LoVo (cell line): ENCODE results near the gene CBFA2T2.

Experiments
- DNase-seq: peaks from one replicate; pipeline ENCODE4 v3.0.0-alpha.2; 2016; ENCODE audit warnings: low spot score

The CBFA2T2 gene

DNA sequence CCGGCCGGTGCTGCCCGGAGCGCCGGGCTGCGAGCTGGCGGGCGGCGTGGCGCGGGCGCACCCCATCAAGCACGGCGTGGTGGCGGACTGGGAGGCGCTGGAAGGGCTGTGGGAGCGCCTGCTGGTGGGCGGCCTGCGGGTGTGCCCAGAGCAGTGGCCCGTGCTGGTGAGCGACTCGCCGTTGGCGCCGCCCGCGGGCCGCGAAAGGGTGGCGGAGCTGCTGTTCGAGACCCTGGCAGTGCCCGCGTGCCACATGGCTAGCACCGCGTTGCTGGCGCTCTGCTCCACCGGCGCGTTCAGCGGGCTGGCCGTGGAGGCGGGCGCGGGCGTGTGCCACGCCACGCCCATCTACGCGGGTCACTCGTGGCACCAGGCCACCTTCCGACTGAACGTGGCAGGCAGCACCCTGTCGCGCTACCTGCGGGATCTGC lies 177.4 kb downstream of the CBFA2T2 start:
- DNase-seq = no peak

DNA sequence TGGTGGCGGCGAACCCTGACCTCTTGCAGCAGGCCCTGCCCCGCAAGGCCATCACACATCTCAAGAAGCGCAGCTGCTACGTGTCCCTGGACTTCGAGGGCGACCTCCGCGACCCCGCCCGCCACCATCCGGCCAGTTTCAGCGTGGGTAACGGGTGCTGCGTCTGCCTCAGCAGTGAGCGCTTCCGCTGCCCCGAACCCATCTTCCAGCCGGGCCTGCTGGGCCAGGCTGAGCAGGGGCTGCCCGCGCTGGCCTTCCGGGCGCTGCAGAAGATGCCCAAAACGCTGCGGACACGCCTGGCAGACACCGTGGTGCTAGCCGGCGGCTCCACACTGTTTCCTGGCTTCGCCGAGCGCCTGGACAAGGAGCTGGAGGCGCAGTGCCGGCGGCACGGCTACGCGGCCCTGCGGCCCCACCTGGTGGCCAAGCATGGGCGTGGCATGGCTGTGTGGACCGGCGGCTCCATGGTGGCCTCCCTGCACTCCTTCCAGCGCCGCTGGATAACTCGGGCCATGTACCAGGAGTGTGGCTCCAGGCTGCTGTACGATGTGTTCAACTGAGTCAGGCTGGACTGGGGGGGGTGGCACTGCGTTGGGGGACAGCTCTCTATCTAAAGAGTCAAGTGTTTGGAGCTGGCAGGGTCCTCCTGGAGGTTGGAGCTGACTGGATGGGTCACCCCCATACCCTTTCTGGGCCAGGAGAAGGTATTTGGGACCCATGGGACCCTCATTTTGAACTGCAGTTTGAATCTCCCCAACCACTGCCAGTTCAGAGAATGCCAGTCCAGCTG lies 178.0 kb downstream of the CBFA2T2 start:
- DNase-seq = no peak

DNA sequence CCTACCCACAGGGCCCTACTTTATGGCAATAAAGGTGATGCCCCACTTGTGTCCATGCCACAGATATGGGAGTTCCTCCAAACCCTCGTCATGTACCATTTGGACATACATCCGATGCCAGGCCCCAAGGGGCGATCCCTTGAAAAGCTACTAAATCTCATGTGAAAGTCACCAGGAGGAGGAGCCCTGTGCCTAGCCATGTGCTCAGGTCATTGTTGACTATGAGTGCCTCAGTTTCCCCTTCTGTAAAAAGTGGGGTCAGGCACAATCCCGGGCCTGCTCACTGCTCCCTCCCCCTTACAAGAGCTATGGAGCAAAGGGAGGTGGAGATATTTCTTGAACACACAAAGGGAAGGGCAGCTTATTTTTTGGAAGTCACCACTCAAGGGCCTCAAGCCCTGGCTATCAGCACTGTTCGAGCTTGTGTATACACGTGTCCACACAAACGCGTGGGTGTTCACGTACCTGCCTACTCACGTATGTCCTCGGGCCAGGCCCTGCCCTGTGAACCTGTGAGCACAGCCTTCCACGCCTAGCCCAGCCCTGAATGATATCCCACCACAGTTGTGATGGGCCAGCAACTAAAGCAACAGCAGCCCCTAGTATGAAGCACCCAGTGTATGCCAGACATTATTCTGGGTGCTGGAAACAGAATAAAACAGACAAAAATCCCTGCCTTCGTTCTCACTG lies 178.7 kb downstream of the CBFA2T2 start:
- no peak for DNase-seq

DNA sequence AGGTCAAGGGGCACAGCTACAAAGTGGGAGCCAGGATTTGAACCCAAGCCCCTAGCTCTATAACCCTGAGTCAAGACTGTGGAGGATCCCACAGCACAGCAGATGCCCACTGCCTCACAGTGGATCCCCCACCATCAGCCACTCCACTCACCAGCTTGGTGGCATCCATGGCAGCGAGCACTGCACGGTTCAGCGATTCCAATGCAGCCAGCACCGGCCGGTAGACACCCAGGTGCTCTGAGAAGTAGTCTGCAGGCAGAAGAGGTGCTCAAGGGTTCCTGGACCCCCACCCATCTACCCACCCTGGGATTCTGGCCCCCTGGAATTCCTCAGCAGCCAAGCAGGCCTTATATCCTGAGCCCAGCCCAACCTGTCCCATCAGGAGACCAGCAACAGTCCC lies 179.3 kb downstream of the CBFA2T2 start:
- DNase-seq = no peak

DNA sequence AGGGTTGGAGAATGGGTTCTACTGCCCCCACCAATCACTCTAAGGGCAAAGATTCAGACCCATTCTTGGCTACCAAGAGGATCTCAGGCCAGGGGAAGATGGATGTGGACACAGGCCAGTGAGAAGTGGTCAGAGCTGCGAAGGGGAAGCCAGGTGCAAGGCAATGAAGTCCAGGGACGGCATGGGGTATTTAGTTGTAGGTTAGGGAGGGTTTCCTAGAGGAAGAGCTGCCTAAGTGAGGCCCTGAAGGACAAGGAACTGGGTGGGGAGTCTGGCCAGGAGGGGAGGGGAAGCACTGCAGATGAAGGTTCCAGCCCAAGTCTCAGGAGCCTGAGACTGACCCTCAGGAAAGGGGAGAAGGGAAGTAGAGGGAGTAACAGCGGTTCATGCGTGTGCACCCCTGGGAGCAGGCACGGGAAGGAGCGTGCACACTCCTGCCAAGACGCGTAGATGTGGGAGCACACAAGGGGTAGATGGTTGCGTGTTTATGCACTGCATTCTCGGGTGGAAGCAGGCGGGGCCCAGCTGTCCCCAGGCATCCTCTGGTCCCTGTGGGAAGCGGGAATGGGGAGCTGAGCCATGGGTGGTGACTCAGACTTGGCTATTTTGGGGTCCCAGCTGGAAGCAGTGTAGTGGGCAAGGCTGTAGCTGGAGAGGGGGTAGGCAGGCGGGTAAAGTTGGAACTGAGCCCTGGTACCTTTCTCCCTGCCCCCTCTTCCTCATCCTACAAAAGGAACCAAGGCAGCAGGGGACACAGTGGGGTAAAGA lies 180.2 kb downstream of the CBFA2T2 start:
- no peak for DNase-seq

DNA sequence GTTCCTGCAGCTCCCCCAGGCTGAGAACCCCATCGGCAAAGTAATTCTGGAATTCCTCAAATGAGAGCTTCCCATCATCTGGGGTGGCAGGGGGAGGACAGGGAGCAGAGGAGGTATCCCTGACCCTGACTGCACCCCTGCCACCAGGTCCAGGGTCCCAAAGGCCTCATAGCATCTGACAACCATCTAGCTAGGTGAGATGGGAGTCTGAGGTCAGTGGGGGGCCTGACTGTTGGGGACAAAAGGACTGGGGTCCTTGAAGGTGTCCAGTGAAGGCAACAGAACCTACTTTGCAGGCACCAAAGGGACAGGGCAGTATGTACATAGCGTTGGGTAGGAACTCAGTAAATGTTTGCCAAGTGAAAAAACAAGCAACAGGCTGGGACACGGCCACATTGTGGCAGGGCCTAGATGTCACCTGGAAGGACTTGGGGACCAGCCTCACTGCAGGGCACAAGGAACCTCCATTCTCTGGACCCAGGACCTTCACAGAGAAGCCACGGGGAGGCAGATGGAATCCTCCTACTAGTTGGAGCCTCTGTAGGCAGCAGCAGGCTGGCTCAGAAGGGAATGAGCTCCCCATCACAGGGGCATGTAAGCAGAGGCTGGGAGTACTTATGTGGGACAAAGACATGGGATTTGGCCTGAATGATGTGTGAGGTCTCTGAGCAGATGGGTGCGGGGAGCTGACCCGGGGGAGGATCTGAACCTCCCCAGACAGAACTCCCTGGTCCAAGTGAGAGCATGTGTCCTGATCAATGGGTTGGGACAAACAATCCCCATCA lies 181.0 kb downstream of the CBFA2T2 start:
- DNase-seq = no peak

DNA sequence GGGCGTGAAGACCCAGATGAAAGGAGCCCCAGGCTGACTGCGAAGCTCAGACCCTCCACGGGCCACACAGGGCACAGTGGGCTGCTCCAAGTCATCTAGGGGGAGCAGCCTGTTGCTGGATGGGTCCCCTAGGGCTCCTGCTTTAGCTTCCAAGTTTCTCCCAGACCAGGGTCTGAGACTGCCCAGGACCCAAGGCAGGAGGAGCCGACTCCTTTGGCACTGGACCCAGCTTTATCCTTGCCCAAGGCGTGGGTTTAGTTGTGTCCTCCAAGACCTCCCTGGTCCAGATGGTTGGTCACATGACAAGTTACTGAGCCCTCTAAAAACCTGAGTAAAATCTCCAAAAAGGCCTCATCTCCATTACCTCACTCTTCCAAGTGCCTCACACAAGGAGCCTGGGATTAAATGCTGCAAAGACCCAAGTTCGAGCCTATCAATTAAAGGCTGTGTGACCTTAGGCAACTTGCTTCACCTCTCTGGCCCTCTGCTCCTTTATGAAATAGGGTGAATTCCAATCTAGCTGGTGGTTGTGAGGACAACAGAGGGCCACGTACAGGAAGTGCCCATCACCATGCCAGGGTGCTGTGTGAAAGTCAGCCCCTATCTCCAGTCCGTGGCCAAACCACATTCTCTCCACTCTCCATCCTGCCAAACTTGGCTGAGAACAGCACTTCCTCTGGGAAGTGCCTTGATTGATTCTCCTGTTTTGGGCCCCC lies 181.8 kb downstream of the CBFA2T2 start:
- DNase-seq = no peak

DNA sequence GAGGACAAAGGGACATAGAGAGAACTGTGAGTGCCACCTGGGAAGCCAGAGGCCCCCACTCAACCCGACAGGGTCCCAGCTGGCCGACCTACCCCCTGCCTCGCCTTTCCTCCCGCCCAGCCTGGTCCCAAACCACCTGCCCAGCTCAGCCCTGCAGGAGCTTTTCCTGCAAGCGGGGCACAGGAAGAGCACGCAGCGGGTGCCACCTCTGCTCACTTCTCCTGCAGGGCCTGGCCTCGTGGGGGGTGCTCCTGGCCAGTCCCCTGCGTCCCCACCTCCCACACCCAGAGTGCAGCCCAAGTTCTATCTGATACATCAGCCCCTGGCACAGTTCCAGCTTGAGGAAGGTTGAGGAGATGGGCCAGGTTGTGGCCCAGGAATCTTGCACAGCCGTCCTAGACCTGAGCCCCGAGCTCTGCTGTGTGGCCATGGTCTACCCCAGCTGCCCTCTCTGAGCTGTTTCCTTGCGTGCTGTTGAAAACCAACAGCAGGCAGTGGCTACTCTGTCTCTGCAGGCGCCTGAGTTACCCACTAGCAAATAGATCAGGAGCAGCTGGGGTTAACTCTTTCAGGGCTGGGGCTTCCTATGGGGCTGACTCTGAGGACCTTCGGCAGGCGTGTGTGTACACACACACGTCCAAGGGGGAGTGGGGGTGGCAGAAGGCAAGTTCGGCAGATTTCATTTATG lies 182.7 kb downstream of the CBFA2T2 start:
- no peak for DNase-seq

DNA sequence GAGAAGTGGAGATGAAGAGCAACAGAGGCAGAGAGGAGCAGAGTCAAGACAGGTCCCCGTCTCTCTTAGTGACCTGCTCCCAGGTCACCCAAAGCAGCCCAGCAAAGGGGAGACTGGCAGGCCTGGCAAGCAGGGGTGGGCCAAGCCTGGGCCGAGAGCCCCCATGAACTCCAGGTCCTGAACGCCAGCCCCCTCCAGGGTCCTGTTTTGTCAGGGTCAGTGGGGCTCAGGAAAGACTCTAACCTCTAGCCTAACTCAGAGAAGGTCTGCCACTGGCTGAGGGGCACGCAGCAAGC lies 183.2 kb downstream of the CBFA2T2 start:
- no peak for DNase-seq

DNA sequence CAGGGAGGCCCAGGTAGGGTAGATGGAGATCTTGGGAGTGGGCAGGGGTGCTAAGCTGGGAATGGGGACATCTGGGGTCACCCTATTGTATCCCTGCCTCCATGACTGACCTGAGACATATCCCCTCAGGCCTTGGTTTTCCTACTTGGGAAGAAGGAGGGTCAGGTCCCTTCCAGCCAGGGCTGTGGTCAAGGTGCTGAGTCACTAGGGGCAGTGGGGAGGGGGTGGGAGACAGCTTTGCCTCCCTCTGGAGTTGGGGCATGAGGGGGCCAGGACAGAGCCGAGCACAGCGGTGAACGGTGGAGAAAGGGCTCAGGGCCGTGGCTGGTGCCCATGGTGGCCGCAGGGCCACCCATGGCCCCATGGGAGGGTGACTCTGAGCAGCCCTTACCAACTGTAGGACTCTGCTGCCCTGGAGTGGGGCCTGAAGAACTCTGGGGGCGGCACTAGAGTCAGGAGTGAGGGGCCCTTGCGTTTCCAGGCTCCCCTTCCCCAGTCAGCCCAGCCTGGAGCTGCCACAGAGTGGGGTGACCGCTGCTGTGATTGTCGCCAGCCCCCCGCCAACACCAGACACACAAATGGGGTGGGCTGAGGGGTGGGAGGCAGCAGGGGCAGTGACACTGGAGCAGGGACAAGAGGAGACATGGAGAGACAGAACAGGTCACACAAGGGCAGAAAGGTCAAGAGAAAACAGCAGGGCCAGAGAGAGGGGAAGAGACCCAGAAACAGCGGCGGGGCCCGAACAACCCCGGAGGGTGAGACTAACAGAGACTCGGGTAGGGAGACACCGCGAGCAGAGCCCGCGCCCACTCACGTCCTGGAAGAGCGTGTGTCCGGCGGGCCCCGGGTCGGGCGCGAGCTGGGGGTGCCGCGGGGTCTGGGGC lies 183.8 kb downstream of the CBFA2T2 start:
- no peak for DNase-seq

DNA sequence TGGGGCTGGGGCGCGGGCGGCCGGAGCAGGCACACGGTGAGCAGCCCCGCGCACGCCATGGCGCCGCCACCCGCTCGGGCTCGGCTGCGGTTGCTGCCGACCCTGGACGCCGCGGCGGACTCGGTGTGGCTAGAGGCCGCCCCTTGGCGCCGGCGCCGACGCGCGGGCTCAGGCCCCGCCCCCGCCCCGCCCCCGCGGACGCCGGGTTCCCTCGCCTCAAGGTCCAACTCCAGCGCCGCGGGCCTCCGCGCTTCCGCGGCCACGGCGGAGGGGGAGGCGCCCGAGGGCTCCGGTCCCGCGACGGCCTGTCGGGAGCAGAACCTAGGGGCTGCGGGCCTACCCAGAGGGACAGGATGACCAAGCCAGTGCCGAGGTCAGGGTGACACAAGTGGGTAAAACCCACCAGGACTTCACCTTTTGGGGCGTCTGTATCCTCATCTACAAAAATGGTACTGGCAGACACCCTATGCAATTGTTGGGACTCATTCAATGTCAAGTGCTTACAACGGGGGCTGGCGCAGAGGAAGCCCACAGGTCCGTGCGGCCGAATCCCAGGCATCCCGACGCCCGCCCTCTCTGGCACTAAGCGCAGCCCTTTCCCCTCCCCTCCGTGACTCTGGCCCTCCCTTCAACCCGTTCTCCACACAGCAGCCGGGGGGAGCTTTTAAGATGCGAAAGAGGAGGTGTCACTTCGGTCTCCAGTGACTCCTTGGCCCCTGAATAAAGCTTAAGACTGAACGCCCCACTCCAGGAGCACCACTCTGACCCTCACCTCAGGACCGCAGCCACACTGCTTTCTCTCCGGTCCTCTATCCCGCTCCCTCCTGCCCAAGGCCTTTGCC lies 184.6 kb downstream of the CBFA2T2 start, which contains the start of gene NECAB3:
NECAB3 (minus strand) TSS at position 135 of the 842 bp plus-strand sequence; CDS start at position 59, 76 bp downstream.
- peak; percentile 84 for DNase-seq

DNA sequence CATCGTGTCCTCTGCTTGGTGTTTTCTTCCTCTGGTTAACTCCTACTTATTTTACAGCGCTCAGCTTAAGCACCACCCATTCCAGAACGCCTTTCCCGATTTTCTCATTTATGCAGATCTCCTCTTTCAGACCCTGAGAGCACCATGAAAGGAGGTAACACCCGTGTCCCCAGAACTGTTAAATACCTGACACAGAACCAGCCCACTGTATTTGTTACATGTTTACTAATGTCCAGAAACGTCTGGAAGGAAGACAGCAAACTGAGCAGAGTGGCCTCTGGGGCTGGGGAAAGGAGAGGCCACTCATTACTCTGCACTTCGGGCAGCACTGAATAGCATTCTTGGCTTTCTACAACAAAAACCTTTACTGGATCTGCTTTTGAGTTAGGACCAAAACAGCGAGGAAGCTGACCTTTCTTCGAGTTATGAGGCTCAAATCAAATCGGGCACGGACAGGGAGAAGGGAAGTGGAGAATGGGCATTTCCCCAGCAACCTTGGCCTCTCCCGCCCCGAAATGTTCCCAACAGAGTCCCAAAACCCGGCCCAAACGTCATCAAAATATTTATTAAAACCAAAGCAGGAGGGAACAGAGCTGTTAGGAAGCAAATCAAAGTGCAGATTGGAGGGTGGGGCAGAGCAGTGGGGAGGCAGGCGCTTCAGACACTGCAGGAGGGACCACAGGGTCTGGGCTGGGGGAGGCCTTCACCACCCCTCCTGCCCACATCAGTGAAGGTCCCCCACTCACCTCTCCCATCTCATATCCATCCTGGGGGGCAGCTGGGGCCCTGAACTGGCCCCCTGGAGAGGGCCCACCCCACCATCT lies 185.5 kb downstream of the CBFA2T2 start:
- DNase-seq = no peak

DNA sequence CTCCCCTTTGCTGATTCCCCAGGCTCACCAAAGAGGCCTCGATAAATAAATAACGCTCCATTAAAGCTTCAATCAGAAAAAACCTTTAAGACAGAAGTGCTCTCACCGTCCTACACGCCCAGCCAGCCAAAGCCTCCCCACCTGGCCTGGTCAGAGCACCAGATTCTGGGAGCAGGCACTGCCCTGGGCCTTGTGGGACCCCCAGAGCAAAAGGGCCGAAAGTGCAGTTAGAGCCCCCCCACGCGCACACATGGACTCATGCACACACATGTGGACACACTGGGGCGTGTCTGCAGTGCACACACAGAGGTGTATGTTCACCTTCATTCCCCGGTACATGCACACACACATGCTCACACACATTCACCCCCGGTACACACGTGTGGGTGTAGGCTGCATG lies 186.2 kb downstream of the CBFA2T2 start:
- no peak for DNase-seq

DNA sequence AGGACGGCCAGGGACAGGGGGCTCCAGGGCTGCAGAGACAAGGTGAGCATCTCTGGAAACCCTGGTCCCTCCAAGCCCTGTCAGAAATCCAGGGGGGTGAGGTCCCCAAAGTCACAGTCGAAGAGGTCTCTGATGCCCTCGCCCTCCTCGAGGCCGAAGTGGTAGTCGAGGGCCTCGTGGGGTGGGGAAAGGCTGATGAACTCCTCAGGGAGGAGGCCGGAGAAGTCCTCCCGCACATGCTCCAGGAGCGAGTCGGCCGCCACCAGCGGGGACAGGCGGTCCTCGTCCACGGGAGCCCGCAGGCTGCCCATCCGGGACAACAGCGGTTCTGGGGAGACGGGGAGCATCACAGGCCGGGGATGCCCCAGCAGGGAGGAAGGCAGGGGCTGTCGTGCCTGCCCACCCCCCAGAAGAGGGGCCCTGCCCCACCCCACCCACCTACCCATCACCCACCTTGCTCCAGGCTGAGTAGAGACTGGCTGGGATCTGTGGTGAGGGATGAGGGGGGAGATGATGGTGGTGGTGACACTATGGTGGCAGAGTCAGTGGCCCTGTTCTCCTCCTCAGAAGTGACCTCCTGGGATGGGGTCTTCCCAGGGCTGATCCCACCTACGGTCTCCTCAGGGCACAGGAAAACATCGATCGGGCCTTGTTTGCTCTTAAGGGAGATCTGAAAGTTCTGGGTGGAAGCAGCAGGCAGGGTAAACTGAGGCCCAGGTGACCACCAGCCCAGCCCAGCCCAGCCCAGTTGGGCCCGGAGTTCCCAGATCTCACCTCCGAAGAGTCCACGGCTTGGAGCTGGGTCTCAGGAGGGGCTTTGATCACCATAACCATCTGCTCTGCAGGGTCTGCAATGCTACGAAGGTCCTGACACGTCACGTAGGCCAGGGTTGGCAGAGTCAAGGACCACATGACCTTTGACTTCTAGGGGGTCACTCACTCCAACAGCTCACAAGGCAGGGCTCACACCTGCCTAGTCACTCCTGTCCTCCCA lies 187.1 kb downstream of the CBFA2T2 start:
- no peak for DNase-seq

DNA sequence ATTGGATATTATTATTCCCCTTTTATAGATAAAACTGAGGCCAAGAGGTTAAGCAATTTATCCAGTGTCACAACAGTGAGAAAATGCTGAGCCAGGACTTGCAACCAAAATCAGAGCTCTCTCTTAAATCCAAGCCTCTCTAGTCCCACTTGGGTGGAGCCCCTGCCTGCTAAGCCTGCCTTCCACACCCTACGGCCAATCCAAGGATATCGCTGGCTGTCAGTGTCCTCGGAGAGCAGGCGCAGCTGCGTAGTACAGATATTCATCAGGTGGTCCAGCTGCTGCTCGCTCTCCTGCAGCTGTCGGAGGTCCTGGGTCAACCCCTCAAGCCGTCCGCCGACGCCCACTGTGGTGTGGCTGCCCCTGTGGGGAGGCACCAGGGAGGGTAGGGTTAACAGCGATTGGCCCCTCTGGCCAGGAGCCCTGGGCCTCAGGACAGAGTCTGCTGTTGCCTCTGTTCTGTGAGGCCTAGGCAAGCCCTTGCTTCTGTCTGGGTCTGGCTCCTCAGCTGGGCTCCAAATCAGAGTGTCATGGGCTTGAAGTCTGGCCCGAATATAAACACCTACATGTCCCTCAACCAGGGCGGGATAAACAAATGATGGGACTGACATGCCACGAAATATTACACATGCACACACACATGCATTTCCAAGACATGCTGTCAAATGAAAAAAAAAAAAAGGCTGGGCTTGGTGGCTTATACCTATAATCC lies 188.3 kb downstream of the CBFA2T2 start:
- DNase-seq = no peak
